ENCODE results near the gene TSPAN3.

The TSPAN3 gene

DNA sequence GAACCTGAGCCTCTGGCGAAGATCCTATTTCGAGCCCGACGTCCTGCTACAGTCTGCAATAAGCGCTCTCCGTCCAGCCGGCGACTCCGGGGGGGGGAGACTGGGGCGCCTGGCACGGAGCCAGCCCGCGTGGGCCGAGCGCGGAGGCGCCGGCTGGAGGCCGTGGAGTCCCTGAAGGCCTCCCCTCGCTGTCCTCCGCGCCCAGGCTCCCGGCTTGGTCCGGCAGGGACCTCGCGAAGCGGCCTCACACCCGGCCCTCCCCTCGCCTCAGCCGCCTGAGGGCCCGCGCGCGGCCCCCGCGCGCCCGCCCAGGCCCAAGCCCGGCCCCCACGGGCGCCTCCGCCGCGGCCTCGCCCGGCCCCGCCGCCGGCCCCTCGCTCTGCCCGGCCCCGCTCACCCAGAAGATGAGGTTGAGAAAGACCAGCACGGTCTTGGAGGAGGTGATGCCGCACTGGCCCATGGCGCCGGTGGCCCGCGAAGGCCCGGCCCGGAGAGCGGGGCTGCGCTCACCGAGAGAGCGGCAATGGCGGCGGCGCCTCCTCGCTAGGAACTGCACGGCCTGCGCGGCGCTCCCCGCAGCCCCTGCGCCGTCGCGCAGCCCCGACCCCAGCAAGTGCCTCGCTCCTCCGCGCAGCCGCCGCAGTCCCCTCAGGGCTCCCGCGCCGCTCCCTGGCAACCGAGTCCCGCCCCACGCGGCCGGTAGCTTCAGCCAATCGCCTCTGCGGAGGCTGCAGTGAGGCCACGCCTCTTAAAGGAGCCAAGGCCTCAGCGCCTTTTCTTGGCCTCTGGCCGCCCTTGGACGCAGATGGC, at the start of gene TSPAN3:
TSS of gene TSPAN3 (minus strand) at position 615 of the 810 bp plus-strand sequence. CDS start at position 460, 155 bp downstream.
- peak; percentile 95 for DNase-seq
- peak; percentile 99 for ATAC-seq

GRCh38 chr15:77120576-77120975, 49.7 kb upstream of the TSPAN3 start:
- DNase-seq (no peak), ATAC-seq (no peak)

GRCh38 chr15:77119446-77119845, 48.5 kb upstream of the TSPAN3 start:
- no peak for ATAC-seq
- no peak for DNase-seq

- DNase-seq, result no peak
- peak; percentile 63 for ATAC-seq
These were observed 48.0 kb upstream of the TSPAN3 start for GRCh38 chr15:77118882-77119321.

DNA sequence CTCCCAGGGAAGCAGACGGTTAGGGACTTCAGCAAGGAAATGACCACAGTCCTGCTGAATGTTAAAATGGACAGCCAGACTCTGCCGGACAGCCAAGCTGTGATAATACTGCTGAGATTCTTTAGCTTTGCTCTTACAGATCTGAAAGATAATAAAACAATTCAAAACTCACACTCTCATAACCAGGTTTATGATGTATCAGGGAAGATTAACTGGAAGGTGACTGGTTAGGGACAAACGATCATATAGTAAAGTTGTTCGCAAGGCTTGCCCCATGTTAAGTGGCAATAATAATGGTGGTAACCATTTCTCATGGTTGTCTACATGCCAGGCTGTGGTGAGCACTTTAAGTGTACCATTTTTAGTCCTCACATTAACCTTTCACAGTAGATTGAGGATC, 44.3 kb upstream of the TSPAN3 start:
- no peak for ATAC-seq

DNA sequence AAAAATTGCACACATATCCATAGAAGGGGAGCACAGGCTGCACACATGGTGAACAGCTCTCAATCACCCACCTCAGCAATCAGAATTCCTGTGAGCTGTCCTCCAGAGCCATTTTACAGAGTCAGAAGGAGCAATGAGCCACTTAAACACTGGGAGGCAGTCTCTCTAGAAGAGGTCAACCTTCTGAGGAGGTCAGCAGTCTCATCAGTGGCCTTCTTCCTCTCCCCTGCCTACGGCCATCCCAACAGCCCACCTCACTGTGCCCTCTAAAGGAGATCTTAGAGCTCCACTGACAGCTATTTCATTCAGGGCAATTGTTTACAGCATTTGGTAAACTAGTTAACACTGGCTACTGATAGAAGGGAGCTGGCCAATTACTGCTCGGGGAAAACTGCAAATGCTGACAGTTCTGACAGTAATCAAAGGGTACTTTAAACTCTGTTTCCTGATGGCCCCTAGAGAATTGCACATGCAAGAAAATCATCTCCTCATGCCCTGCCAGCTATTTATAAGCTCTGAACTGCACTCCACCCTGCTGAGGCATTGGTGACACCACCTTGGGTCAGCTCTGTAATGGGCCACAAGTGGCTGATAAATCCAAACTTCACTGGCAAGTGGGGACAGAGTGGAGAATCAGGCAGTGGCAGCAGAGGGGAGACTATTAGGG, 42.1 kb upstream of the TSPAN3 start:
- no peak for DNase-seq
- no peak for ATAC-seq

More for the DNA sequence above, 44.3 kb upstream of the TSPAN3 start:
- DNase-seq, result no peak

GRCh38 chr15:77111789-77112188, 40.9 kb upstream of the TSPAN3 start:
- ATAC-seq (no peak), DNase-seq (no peak)

DNA sequence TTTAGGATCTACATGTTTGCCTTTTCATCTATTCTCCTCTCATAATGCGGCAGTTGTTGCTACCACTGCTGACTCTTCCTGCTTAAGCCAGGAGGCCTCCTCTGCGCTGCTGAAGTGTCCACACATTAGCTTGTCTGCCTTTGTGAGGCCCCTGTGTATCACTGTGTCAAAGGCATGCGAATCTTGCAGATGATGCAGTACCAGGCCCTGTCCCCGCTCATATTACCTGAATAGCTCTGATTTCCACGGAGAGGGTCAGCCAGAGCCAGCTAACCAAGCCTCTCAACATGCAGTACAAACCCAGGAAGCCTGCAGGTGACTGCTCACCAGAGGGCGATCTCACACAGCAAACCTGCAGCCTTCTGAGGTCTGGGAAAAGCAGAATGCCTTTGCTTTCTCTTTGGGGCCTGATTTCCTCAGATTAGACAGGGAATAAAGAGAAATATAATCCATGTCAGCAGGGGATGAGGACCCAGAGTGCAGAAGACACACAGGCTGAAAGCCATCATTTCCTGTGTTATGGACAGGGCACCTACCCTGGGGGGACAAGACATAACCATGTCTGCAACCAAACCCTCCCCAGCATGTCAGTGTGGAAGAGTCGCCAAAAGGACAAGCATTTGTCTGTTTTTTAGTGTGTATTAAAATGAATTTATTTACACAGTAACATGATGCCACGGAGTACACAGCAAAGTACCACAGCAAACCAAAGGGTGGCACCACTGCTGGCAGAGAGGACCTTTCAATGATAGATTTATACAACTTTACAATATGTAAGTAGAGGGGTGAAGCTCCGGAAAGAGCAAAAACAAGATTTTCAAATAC, 36.8 kb upstream of the TSPAN3 start:
- ATAC-seq (peak; percentile 55), DNase-seq (peak; percentile 44)

DNA sequence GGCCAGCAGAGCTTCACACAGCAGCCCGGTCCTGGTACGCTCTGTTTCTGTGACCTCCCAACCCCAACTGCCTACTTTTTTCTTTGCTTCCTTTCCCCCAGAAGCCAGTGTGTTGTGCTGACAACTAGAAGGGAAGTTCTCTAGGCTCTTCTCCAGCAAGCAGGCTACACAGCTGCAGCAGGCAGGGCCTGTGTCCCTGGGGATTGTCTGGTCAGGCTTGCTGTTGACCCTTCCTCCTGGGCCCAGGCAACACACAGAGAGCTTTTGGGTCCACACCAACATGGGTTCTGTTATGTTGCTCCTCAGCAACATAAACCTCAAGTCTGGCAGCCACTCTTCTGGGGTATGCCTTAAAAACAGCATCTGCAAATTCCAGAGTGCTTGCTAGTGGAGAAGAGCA, 36.2 kb upstream of the TSPAN3 start:
- no peak for ATAC-seq

DNA sequence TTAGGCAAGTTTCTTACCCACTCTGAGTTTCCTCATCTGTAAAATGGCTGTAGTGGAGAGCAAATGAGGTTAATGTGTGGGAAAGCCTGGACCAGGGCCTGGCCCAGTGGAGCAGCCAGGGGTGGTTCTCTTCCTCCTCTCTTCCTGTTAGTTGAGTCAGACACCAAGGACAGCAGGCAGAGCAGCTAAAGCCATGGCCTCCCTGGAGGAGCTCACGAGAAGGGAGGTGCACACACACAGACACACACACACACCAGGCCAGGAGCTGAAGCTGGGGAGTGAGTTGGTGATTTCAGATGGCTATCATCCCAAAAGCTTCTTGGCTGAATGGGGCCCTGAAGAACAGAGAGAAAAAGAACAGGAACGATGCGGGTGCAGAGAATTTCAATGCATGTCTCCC, 33.2 kb upstream of the TSPAN3 start:
- no peak for ATAC-seq
- no peak for DNase-seq

More for the DNA sequence above, 36.2 kb upstream of the TSPAN3 start:
- no peak for DNase-seq

DNA sequence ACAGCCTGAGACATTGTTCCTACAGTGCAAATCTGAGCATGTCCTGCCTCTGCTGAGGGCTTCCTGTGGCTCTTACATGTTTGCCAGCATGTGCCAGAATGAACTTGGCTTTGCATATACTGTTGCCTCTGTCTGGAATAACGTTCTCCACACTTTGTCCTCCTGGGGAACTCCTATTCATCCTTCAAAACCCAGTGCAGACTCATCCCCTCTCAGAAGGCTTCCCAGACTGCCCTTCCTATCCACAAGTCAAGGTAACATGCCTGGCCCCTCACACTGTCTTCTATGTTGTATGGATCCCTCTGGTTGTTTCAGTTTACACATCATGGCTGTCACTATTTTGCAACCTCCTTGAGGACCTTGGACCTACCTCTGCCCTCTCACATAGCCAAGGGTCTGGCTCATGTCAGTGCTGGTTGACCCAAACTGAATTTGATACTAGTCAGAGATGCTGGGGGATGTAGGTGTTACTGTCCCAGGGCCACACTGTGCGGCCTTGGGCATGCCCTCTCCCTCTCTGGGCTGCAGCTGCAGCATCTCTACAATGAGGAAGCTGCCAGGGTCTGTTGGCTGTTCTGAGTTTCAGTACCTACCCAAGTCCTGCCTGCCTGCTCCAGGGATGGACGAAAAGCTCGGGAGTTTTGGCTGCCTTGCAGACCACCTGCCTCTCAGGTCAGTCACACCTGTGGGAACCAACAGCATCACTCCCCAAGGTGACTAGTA, 29.0 kb upstream of the TSPAN3 start:
- no peak for ATAC-seq
- no peak for DNase-seq

- ATAC-seq (no peak), DNase-seq (no peak)
These were observed 27.7 kb upstream of the TSPAN3 start for GRCh38 chr15:77098572-77098971.

DNA sequence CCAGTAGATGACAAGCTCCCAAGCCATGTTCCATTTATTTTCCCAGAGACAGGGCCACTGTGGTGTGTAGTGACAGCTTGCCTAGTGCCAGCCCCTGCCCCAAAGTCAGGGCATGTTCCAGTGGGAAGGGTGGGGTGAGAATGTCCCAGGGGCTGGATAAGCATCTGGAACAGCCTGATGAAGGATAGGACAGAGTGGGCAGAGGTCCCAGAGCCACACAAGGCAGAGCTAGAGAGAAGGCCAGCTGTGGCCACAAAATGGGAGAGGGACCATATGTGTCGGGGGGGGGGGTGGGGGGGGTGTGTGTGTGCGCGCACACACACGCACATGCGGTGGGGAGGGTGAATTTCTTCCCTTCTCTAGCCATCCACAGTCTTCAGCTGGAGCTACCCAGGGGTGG, 27.0 kb upstream of the TSPAN3 start:
- no peak for DNase-seq
- no peak for ATAC-seq

DNA sequence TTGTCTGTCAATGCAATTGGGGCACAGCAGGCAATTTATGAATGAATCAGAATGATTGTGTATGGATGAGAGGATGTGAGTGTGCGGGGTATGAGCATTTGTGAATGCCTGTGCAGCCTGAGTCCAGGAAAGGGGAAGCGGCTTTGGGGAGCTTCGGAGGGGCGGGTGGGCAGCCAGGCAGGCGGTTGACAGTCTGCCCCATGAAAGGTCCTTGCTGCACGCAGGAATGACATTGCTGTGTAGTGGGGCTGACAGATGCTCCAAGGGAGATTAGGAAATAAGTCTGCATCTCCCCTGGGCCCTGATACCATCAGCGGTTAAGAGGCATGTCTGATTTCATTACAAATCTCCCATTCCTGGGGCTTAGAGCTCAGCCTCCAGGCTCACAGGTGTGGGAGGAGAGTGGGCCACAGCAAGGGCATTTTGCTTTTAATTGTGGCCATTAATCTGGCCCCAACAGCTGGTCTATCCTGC, 26.4 kb upstream of the TSPAN3 start:
- no peak for DNase-seq
- ATAC-seq, result no peak

- ATAC-seq (no peak), DNase-seq (no peak)
These were observed 25.6 kb upstream of the TSPAN3 start for GRCh38 chr15:77096541-77096940.

DNA sequence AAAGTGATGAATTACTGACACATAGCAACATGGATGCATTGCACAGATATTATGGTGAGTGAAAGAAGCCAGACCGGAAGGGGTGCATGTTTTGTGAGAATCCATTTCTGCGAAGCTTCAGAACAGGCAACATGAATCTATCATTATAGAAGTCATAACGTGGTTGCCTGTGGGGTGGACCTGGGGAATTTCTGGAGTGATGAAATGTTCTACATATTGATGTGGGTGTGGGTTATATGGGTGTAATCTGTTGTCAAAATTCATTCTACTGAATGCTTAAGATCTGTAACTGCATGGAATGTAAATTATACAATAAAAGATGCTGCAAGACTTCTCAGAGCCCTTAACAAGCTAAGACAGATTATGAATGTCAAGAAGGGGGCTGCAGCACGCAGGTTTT, 25.2 kb upstream of the TSPAN3 start:
- ATAC-seq, result no peak
- no peak for DNase-seq

- ATAC-seq (no peak), DNase-seq (peak; percentile 32)
These were observed 23.6 kb upstream of the TSPAN3 start for GRCh38 chr15:77094397-77095030.

DNA sequence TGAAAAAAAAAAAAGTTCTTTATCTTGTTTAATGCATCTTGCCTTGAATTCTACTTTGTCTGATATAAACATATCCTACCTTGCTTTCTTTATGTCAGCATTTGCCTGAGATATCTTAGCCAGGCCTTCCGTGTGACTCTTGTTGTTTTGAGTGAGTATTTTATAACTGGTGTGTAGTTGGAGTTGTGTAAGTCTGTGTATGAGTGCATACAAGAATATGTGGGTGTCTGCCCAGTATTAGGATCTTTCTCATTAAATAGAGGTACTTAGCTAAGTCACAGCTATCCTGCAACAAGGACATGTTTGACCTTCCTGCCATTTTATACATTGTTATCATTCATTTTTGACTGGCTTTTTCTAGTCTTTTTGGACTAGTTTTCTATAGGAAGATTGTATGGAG, 22.5 kb upstream of the TSPAN3 start:
- no peak for DNase-seq
- ATAC-seq, result no peak

- ATAC-seq, result no peak
- no peak for DNase-seq
These were observed 20.2 kb upstream of the TSPAN3 start for GRCh38 chr15:77091097-77091496.

DNA sequence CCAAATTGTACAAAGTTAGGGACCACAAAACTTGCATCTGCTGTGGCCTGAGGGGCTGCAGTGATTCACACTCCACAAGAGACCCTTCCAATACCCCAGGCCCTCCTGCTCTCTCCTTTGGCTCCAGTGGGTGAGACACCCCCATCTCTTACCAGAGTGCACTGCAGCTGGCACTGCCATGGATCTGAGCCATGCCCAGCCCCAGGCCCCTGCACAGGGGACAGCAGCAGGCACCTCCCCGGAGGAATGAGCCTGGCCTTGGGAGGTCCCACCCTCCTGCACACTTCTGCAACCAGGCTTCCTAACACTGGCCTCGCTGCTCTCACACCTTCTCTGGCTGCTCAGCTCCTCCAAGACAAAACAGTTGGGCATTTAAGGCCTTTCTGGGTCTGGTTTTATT, 16.3 kb upstream of the TSPAN3 start:
- no peak for ATAC-seq
- DNase-seq, result no peak

DNA sequence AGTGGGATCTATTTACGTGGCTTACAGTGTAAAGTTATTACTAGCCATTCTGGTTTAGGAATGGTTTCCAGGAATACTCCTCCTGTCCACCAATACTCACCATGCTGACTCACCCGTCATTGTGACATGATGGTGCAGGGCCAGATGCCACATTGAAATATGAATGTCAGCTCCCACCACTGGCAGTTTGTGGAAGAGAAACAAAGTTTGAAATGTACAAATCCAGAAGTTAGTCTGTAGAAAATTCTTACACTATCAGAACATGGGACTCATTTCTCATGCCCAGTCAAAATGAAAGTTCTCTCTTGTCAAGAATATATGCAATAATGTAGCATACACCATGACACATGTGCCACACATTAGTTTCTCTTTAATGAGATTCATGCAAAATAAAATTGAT, 14.4 kb upstream of the TSPAN3 start:
- DNase-seq (no peak), ATAC-seq (peak; percentile 23)
